OCI-LY7 (cell line): ENCODE data around the gene RNF13.

Source experiments
- CTCF ChIP-seq: fragments of 200-600 bp; sonication (generic); conservative IDR thresholded peaks from 2 replicates; pipeline ENCODE4 v1.5.1; 2014; ENCODE audit warnings: mild to moderate bottlenecking, antibody characterized with exemption, low read length, moderate library complexity, mixed read lengths
- EZH2phosphoT487 ChIP-seq: fragments of 200-600 bp; sonication (generic); IDR thresholded peaks from 2 replicates; pipeline ENCODE4 v1.6.1; 2018; ENCODE audit warnings: low read depth, borderline replicate concordance, mild to moderate bottlenecking, mixed run types, antibody characterized with exemption, low read length, moderate library complexity, mixed read lengths

DNA sequence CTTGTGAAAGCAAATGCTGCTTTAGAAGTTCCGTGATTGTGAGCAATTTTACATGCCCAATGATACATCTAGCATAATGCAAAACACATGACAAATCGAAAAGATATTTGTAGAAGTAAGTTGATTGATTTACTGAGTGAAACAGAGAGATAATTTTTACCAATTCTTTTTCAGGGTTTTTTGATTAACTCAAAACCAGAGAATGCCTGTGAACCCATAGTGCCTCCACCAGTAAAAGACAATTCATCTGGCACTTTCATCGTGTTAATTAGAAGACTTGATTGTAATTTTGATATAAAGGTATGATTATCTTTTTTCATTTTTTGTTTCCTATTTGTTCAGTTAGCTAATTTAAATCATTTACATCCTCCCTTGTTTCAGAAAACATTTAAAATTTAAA, 58.8 kb downstream of the RNF13 start:
- no peak for TF ChIP-seq CTCF
- TF ChIP-seq EZH2phosphoT487: no peak
